MG63 (cell line): Measurements from ENCODE around the gene DNAH10. TPM values are rescaled to one million over a fixed set of nuclear protein-coding genes. Genes with fewer than 3 reads are reported as not detected.

Experiments
- DNase-seq: peaks from one replicate; pipeline ENCODE4 v3.0.0-alpha.2; 2020
- H3K27me3 ChIP-seq: fragments of 250-450 bp; sonication (Bioruptor Pico); 2 replicates; pipeline ENCODE4 v1.5.1; 2020; ENCODE audit warnings: mild to moderate bottlenecking, moderate library complexity
- H3K36me3 ChIP-seq: fragments of 250-450 bp; sonication (Bioruptor Pico); 2 replicates; pipeline ENCODE4 v1.5.1; 2020; ENCODE audit warnings: mild to moderate bottlenecking, moderate library complexity
- H3K4me3 ChIP-seq: fragments of 250-450 bp; sonication (Bioruptor Pico); 2 replicates; pipeline ENCODE4 v1.5.1; 2020; ENCODE audit warnings: mild to moderate bottlenecking, moderate library complexity
- H3K9me3 ChIP-seq: fragments of 250-450 bp; sonication (Bioruptor Pico); 2 replicates; pipeline ENCODE4 v1.5.1; 2020; ENCODE audit warnings: mild to moderate bottlenecking, moderate library complexity
- total RNA-seq: library from RNA; depleted of rRNA; stranded (reverse); fragments of >200 nt; shearing (Covaris generic); gene quantifications from 2 replicates; pipeline ENCODE4 v1.2.3, GENCODE V29; 2014; ENCODE audit warnings: low replicate concordance

DNAH10 gene
- total RNA-seq, 1 experiment from 2014 or later, result 0.40 TPM

- Histone ChIP-seq H3K36me3 (no peaks in the 10 kb centered on the region), H3K9me3 (no peaks in the 10 kb centered on the region), H3K4me3 (no peak overlapping the region), H3K27me3 (peaks cover 10% of the 10 kb centered on the region)
- no peak for DNase-seq
Measured at GRCh38 chr12:123879691-123880090, 117.6 kb downstream of the DNAH10 start.

- H3K27me3 ChIP-seq, result peaks cover 28% of the 10 kb centered on the region
Measured at GRCh38 chr12:123882161-123882705, 120.1 kb downstream of the DNAH10 start.

GRCh38 chr12:123886258-123886657, 124.2 kb downstream of the DNAH10 start:
- no peak for DNase-seq
- H3K27me3 ChIP-seq, result peaks cover 28% of the 10 kb centered on the region
- H3K4me3 ChIP-seq, result no peak overlapping the region
- no peaks in the 10 kb centered on the region for H3K9me3 ChIP-seq
- no peaks in the 10 kb centered on the region for H3K36me3 ChIP-seq

More at GRCh38 chr12:123882161-123882705, 120.1 kb downstream of the DNAH10 start:
- Histone ChIP-seq H3K4me3 (no peak overlapping the region), H3K36me3 (no peaks in the 10 kb centered on the region), H3K9me3 (no peaks in the 10 kb centered on the region)
- no peak for DNase-seq

- H3K27me3 ChIP-seq, result peaks cover 24% of the 10 kb centered on the region
- no peaks in the 10 kb centered on the region for H3K9me3 ChIP-seq
- DNase-seq, result no peak
- H3K36me3 ChIP-seq, result no peaks in the 10 kb centered on the region
- no peak overlapping the region for H3K4me3 ChIP-seq
Measured at GRCh38 chr12:123886931-123887582, 125.0 kb downstream of the DNAH10 start.

- no peak overlapping the region for H3K4me3 ChIP-seq
- H3K36me3 ChIP-seq, result no peaks in the 10 kb centered on the region
- H3K9me3 ChIP-seq, result no peaks in the 10 kb centered on the region
- H3K27me3 ChIP-seq, result peaks cover 24% of the 10 kb centered on the region
- DNase-seq, result no peak
Measured at GRCh38 chr12:123888989-123889388, 126.9 kb downstream of the DNAH10 start.

GRCh38 chr12:123889848-123890535, 127.9 kb downstream of the DNAH10 start:
- Histone ChIP-seq H3K4me3 (no peak overlapping the region), H3K36me3 (no peaks in the 10 kb centered on the region), H3K9me3 (no peaks in the 10 kb centered on the region), H3K27me3 (peaks cover 17% of the 10 kb centered on the region)
- DNase-seq, result no peak

- no peaks in the 10 kb centered on the region for H3K9me3 ChIP-seq
- no peak for DNase-seq
- H3K4me3 ChIP-seq, result no peak overlapping the region
- H3K36me3 ChIP-seq, result no peaks in the 10 kb centered on the region
- peaks cover 16% of the 10 kb centered on the region for H3K27me3 ChIP-seq
Measured at GRCh38 chr12:123890536-123890902, 128.4 kb downstream of the DNAH10 start.

- H3K27me3 ChIP-seq, result peaks cover 11% of the 10 kb centered on the region
- H3K4me3 ChIP-seq, result no peak overlapping the region
- no peak for DNase-seq
- no peaks in the 10 kb centered on the region for H3K9me3 ChIP-seq
- no peaks in the 10 kb centered on the region for H3K36me3 ChIP-seq
Measured at GRCh38 chr12:123891011-123891410, 128.9 kb downstream of the DNAH10 start.

GRCh38 chr12:123891516-123892179, 129.5 kb downstream of the DNAH10 start:
- H3K27me3 ChIP-seq, result peaks cover 5% of the 10 kb centered on the region
- peak; percentile 42 for DNase-seq

GRCh38 chr12:123892180-123892559, 130.1 kb downstream of the DNAH10 start:
- Histone ChIP-seq H3K4me3 (no peak overlapping the region), H3K9me3 (no peaks in the 10 kb centered on the region), H3K27me3 (no peaks in the 10 kb centered on the region; the same call in 1 of the 2 replicates), H3K36me3 (no peaks in the 10 kb centered on the region)
- DNase-seq, result no peak

More at GRCh38 chr12:123891516-123892179, 129.5 kb downstream of the DNAH10 start:
- Histone ChIP-seq H3K36me3 (no peaks in the 10 kb centered on the region), H3K9me3 (no peaks in the 10 kb centered on the region), H3K4me3 (no peak overlapping the region)

GRCh38 chr12:123892853-123893252, 130.8 kb downstream of the DNAH10 start:
- H3K4me3 ChIP-seq, result no peak overlapping the region
- H3K36me3 ChIP-seq, result no peaks in the 10 kb centered on the region
- H3K27me3 ChIP-seq, result no peaks in the 10 kb centered on the region
- H3K9me3 ChIP-seq, result no peaks in the 10 kb centered on the region
- DNase-seq, result no peak

- Histone ChIP-seq H3K27me3 (no peaks in the 10 kb centered on the region), H3K4me3 (no peak overlapping the region), H3K9me3 (no peaks in the 10 kb centered on the region), H3K36me3 (no peaks in the 10 kb centered on the region)
- DNase-seq, result no peak
Measured at GRCh38 chr12:123893276-123893675, 131.2 kb downstream of the DNAH10 start.

- no peak for DNase-seq
- H3K9me3 ChIP-seq, result no peaks in the 10 kb centered on the region
- no peaks in the 10 kb centered on the region for H3K27me3 ChIP-seq
- no peak overlapping the region for H3K4me3 ChIP-seq
- H3K36me3 ChIP-seq, result no peaks in the 10 kb centered on the region
Measured at GRCh38 chr12:123894823-123895345, 132.8 kb downstream of the DNAH10 start.

GRCh38 chr12:123895451-123895850, 133.3 kb downstream of the DNAH10 start:
- DNase-seq, result no peak
- no peak overlapping the region for H3K4me3 ChIP-seq
- no peaks in the 10 kb centered on the region for H3K36me3 ChIP-seq
- H3K9me3 ChIP-seq, result no peaks in the 10 kb centered on the region
- no peaks in the 10 kb centered on the region for H3K27me3 ChIP-seq

GRCh38 chr12:123896767-123897166, 134.7 kb downstream of the DNAH10 start:
- peak; percentile 50 for DNase-seq
- Histone ChIP-seq H3K9me3 (no peaks in the 10 kb centered on the region), H3K27me3 (no peaks in the 10 kb centered on the region), H3K36me3 (no peaks in the 10 kb centered on the region), H3K4me3 (peak overlapping the region; percentile 25)

- Histone ChIP-seq H3K4me3 (peak overlapping the region; percentile 25), H3K27me3 (no peaks in the 10 kb centered on the region), H3K9me3 (no peaks in the 10 kb centered on the region), H3K36me3 (no peaks in the 10 kb centered on the region)
- peak; percentile 84 for DNase-seq
Measured at GRCh38 chr12:123897221-123897620, 135.1 kb downstream of the DNAH10 start.

- Histone ChIP-seq H3K27me3 (no peaks in the 10 kb centered on the region), H3K9me3 (no peaks in the 10 kb centered on the region), H3K36me3 (no peaks in the 10 kb centered on the region), H3K4me3 (no peak overlapping the region)
- no peak for DNase-seq
Measured at GRCh38 chr12:123898673-123899072, 136.6 kb downstream of the DNAH10 start.
